HTR-8/SVneo (cell line): ENCODE data around the gene RTN4IP1.
"Not testable (repeated sequence)": the region's sequence is repeated elsewhere in the genome, so short reads cannot be mapped to it uniquely, and the experiment has no call there.

Experiments
- DNase-seq: peaks from one replicate; pipeline ENCODE4 v3.0.0; 2011; ENCODE audit warnings: low spot score, mixed read lengths; ENCODE audit not compliant: insufficient read length
- FAIRE-seq: peaks from 2 replicates; lab custom pipeline; 2011; peaks lifted over from hg19 to GRCh38; lab: Jason Lieb, UNC

RTN4IP1 gene

GRCh38 chr6:106629859-106630163, 513 bp upstream of the RTN4IP1 start:
- FAIRE-seq (no peak), DNase-seq (no peak)

- DNase-seq: no peak
- FAIRE-seq: no peak
Observed at GRCh38 chr6:106628658-106629102, 618 bp downstream of the RTN4IP1 start.

GRCh38 chr6:106627760-106628159, 1.5 kb downstream of the RTN4IP1 start:
- FAIRE-seq, DNase-seq: not testable (repeated sequence)

- FAIRE-seq: no peak
- DNase-seq: no peak
Observed at GRCh38 chr6:106626485-106626884, 2.8 kb downstream of the RTN4IP1 start.

- FAIRE-seq (no peak), DNase-seq (no peak)
Observed at GRCh38 chr6:106623039-106623438, 6.3 kb downstream of the RTN4IP1 start.

- DNase-seq: no peak
Observed at GRCh38 chr6:106622412-106622811, 6.9 kb downstream of the RTN4IP1 start.

GRCh38 chr6:106620931-106621672, 8.2 kb downstream of the RTN4IP1 start:
- FAIRE-seq: no peak
- DNase-seq: no peak

More at GRCh38 chr6:106622412-106622811, 6.9 kb downstream of the RTN4IP1 start:
- no peak for FAIRE-seq

GRCh38 chr6:106619223-106619622, 10.1 kb downstream of the RTN4IP1 start:
- DNase-seq: no peak
- no peak for FAIRE-seq

GRCh38 chr6:106618324-106618723, 11.0 kb downstream of the RTN4IP1 start:
- no peak for FAIRE-seq
- DNase-seq: no peak

GRCh38 chr6:106617857-106618256, 11.4 kb downstream of the RTN4IP1 start:
- no peak for FAIRE-seq

GRCh38 chr6:106617302-106617701, 12.0 kb downstream of the RTN4IP1 start:
- FAIRE-seq (no peak), DNase-seq (no peak)

More at GRCh38 chr6:106617857-106618256, 11.4 kb downstream of the RTN4IP1 start:
- DNase-seq: no peak

- no peak for FAIRE-seq
- no peak for DNase-seq
Observed at GRCh38 chr6:106614592-106615257, 14.6 kb downstream of the RTN4IP1 start.

GRCh38 chr6:106614166-106614565, 15.1 kb downstream of the RTN4IP1 start:
- DNase-seq: no peak
- no peak for FAIRE-seq

GRCh38 chr6:106613590-106613989, 15.7 kb downstream of the RTN4IP1 start:
- DNase-seq (no peak), FAIRE-seq (no peak)

GRCh38 chr6:106612671-106613416, 16.5 kb downstream of the RTN4IP1 start:
- no peak for FAIRE-seq
- no peak for DNase-seq

GRCh38 chr6:106611030-106611429, 18.3 kb downstream of the RTN4IP1 start:
- no peak for FAIRE-seq
- no peak for DNase-seq

GRCh38 chr6:106609699-106610098, 19.6 kb downstream of the RTN4IP1 start:
- FAIRE-seq (no peak), DNase-seq (no peak)

- peak; percentile 29 for DNase-seq
Observed at GRCh38 chr6:106608080-106608668, 21.1 kb downstream of the RTN4IP1 start.

GRCh38 chr6:106600329-106600728, 29.0 kb downstream of the RTN4IP1 start:
- no peak for DNase-seq
- FAIRE-seq: no peak

More at GRCh38 chr6:106608080-106608668, 21.1 kb downstream of the RTN4IP1 start:
- FAIRE-seq: no peak

GRCh38 chr6:106599440-106599839, 29.9 kb downstream of the RTN4IP1 start:
- FAIRE-seq (no peak), DNase-seq (no peak)
